GM20431 (cell line): ENCODE data around the gene SPTBN1.

ENCODE experiments used
- in situ Hi-C: fragments of 300-500 bp; cut with MseI, MboI; formaldehyde crosslinking; loops from one replicate; pipeline ENCODE4 v1.15.0; 2020; ENCODE audit warnings: low sequenced_read_pairs; ENCODE audit not compliant: unreplicated experiment

Gene SPTBN1

GRCh38 chr2:54560146-54560881 is 104.2 kb downstream of the SPTBN1 start:
- in situ Hi-C loops, result no loop called here

- in situ Hi-C loops, result no loop called here
Observed at GRCh38 chr2:54561010-54561409, 104.9 kb downstream of the SPTBN1 start.

- in situ Hi-C loops, result no loop called here
Observed at GRCh38 chr2:54564439-54564838, 108.3 kb downstream of the SPTBN1 start.

GRCh38 chr2:54565551-54565950 is 109.4 kb downstream of the SPTBN1 start:
- in situ Hi-C loops, result no loop called here

GRCh38 chr2:54566896-54567295 is 110.8 kb downstream of the SPTBN1 start:
- in situ Hi-C loops, result no loop called here

GRCh38 chr2:54568876-54569321 is 112.8 kb downstream of the SPTBN1 start:
- in situ Hi-C loops, result no loop called here

GRCh38 chr2:54569745-54570301 is 113.7 kb downstream of the SPTBN1 start:
- in situ Hi-C loops, result no loop called here

GRCh38 chr2:54570321-54570855 is 114.3 kb downstream of the SPTBN1 start:
- in situ Hi-C loops, result no loop called here

- in situ Hi-C loops, result no loop called here
Observed at GRCh38 chr2:54570925-54571694, 115.0 kb downstream of the SPTBN1 start.

- in situ Hi-C loops, result no loop called here
Observed at GRCh38 chr2:54572262-54572635, 116.1 kb downstream of the SPTBN1 start.

GRCh38 chr2:54572636-54573536 is 116.8 kb downstream of the SPTBN1 start:
- in situ Hi-C loops, result no loop called here

GRCh38 chr2:54573537-54573919 is 117.4 kb downstream of the SPTBN1 start:
- in situ Hi-C loops, result no loop called here

- in situ Hi-C loops, result no loop called here
Observed at GRCh38 chr2:54574107-54574859, 118.2 kb downstream of the SPTBN1 start.

GRCh38 chr2:54574860-54575247 is 118.7 kb downstream of the SPTBN1 start:
- in situ Hi-C loops, result no loop called here

GRCh38 chr2:54575379-54575888 is 119.3 kb downstream of the SPTBN1 start:
- in situ Hi-C loops, result no loop called here

- in situ Hi-C loops, result no loop called here
Observed at GRCh38 chr2:54577035-54577434, 120.9 kb downstream of the SPTBN1 start.

- in situ Hi-C loops, result no loop called here
Observed at GRCh38 chr2:54577944-54578647, 122.0 kb downstream of the SPTBN1 start.

GRCh38 chr2:54578648-54579045 is 122.5 kb downstream of the SPTBN1 start:
- in situ Hi-C loops, result no loop called here
